ENCODE results near the gene RCN1. TPM values are rescaled to one million over a fixed set of nuclear protein-coding genes. Genes with fewer than 3 reads are reported as not detected.
A peak's percentile ranks its signal among the peaks of the same experiment; 100 is the strongest.

The RCN1 gene
- total and polyA plus RNA-seq, 2 experiments from 2014 or later = 107 to 140 TPM

GRCh38 chr11:32103941-32104340 is 13.1 kb downstream of the RCN1 start:
- H3K4me3 Mint-ChIP-seq = no peak overlapping the region
- no peak overlapping the region for H3K27ac Mint-ChIP-seq
- no peak for DNase-seq (ENCODE audit: low spot score)
- peaks cover under 1% of the 10 kb centered on the region; the same call in 1 of the 3 replicates for H3K4me1 Mint-ChIP-seq
- no peak for ATAC-seq
- Histone ChIP-seq H3K4me1 (ENCODE audit: insufficient read depth) (no peaks in the 10 kb centered on the region), H3K36me3 (ENCODE audit: insufficient read depth) (peaks cover 7% of the 10 kb centered on the region), H3K27me3 (ENCODE audit: insufficient read depth) (no peaks in the 10 kb centered on the region), H3K27ac (ENCODE audit: low read depth) (no peak overlapping the region), H4K20me1 (replicated peaks; ENCODE audit: insufficient read depth) (no peaks in the 10 kb centered on the region; the same call in none of the 2 replicates), H3K9me2 (ENCODE audit: insufficient read depth) (0 out of 2 replicates have a peak, but pooled peaks cover 5% of the 10 kb centered on the region), H3K79me2 (replicated peaks; ENCODE audit: insufficient read depth) (no peaks in the 10 kb centered on the region), H3K4me2 (no peak overlapping the region), H3F3A (replicated peaks; ENCODE audit: low read depth) (no peaks in the 10 kb centered on the region), H3K4me3 (no peak overlapping the region), H2AFZ (no peak overlapping the region)
- H3K36me3 Mint-ChIP-seq (ENCODE audit: low read depth) = peaks cover 65% of the 10 kb centered on the region
- peaks cover 5% of the 10 kb centered on the region for H3K27me3 Mint-ChIP-seq (ENCODE audit: insufficient read depth, low read depth, poor library complexity)
- TF ChIP-seq CTCF (conservative IDR thresholded peaks at IDR 0.05; ENCODE audit: low read depth in 2 of 2) (no peak), NANOG (IDR thresholded peaks at IDR 0.05; ENCODE audit: borderline replicate concordance) (no peak)
- no peaks in the 10 kb centered on the region for H3K9me3 Mint-ChIP-seq

GRCh38 chr11:32105871-32106560 is 15.1 kb downstream of the RCN1 start:
- no peaks in the 10 kb centered on the region for H3K79me2 ChIP-seq (replicated peaks; ENCODE audit: insufficient read depth)
- H2AFZ ChIP-seq = no peak overlapping the region
- H3K9me2 ChIP-seq (ENCODE audit: insufficient read depth) = 0 out of 2 replicates have a peak, but pooled peaks cover 5% of the 10 kb centered on the region
- no peaks in the 10 kb centered on the region; the same call in 1 of the 2 replicates for H4K20me1 ChIP-seq (replicated peaks; ENCODE audit: insufficient read depth)
- no peak overlapping the region for H3K4me2 ChIP-seq
- Mint-ChIP-seq H3K27ac (no peak overlapping the region), H3K9me3 (no peaks in the 10 kb centered on the region), H3K36me3 (ENCODE audit: low read depth) (peaks cover 44% of the 10 kb centered on the region), H3K4me1 (peaks cover 6% of the 10 kb centered on the region), H3K4me3 (no peak overlapping the region), H3K27me3 (ENCODE audit: insufficient read depth, low read depth, poor library complexity) (peaks cover 5% of the 10 kb centered on the region)
- H3K4me1 ChIP-seq (ENCODE audit: insufficient read depth) = no peaks in the 10 kb centered on the region
- H3K27me3 ChIP-seq (ENCODE audit: insufficient read depth) = no peaks in the 10 kb centered on the region
- H3K27ac ChIP-seq (ENCODE audit: low read depth) = no peak overlapping the region
- DNase-seq (ENCODE audit: low spot score) = no peak
- no peak overlapping the region for H3K4me3 ChIP-seq
- no peak for ATAC-seq
- no peaks in the 10 kb centered on the region; the same call in 1 of the 2 replicates for H3K36me3 ChIP-seq (ENCODE audit: insufficient read depth)
- TF ChIP-seq JUNB (IDR thresholded peaks at IDR 0.05; ENCODE audit: unreplicated experiment) (no peak), POLR2AphosphoS5 (IDR thresholded peaks at IDR 0.05; ENCODE audit: low read depth) (peak; percentile 18; the same call in 1 of the 2 replicates)
- no peaks in the 10 kb centered on the region for H3F3A ChIP-seq (replicated peaks; ENCODE audit: low read depth)

- Histone ChIP-seq H3K4me2 (no peak overlapping the region), H3K79me2 (replicated peaks; ENCODE audit: insufficient read depth) (no peaks in the 10 kb centered on the region), H3K27ac (ENCODE audit: low read depth) (no peak overlapping the region), H4K20me1 (replicated peaks; ENCODE audit: insufficient read depth) (no peaks in the 10 kb centered on the region; the same call in 1 of the 2 replicates), H2AFZ (no peak overlapping the region), H3K4me1 (ENCODE audit: insufficient read depth) (no peaks in the 10 kb centered on the region), H3F3A (replicated peaks; ENCODE audit: low read depth) (no peaks in the 10 kb centered on the region), H3K9me2 (ENCODE audit: insufficient read depth) (0 out of 2 replicates have a peak, but pooled peaks cover 5% of the 10 kb centered on the region), H3K27me3 (ENCODE audit: insufficient read depth) (no peaks in the 10 kb centered on the region), H3K36me3 (ENCODE audit: insufficient read depth) (no peaks in the 10 kb centered on the region; the same call in 1 of the 2 replicates), H3K4me3 (no peak overlapping the region)
- Mint-ChIP-seq H3K4me3 (no peak overlapping the region), H3K27ac (no peak overlapping the region), H3K9me3 (no peaks in the 10 kb centered on the region), H3K27me3 (ENCODE audit: insufficient read depth, low read depth, poor library complexity) (no peaks in the 10 kb centered on the region), H3K36me3 (ENCODE audit: low read depth) (peaks cover 30% of the 10 kb centered on the region), H3K4me1 (peaks cover 6% of the 10 kb centered on the region)
- DNase-seq (ENCODE audit: low spot score) (no peak), ATAC-seq (no peak)
- TF ChIP-seq JUNB (IDR thresholded peaks at IDR 0.05; ENCODE audit: unreplicated experiment) (no peak), ZNF462 (CRISPR knock-in tag; IDR thresholded peaks at IDR 0.05) (no peak), ZNF331 (CRISPR knock-in tag; IDR thresholded peaks at IDR 0.05; ENCODE audit: low read depth) (no peak), NANOG (IDR thresholded peaks at IDR 0.05; ENCODE audit: borderline replicate concordance) (no peak), ZNF114 (CRISPR knock-in tag; IDR thresholded peaks at IDR 0.05) (no peak)
Measured at GRCh38 chr11:32107647-32108046, 16.8 kb downstream of the RCN1 start.
